WTC11 (cell line): ENCODE data around the gene SLC16A7. TPM values are rescaled to one million over a fixed set of nuclear protein-coding genes. Genes with fewer than 3 reads are reported as not detected.

Source experiments
- ATAC-seq: fragments of 200-7000 bp; cut with Tn5 transposase; 2 replicates; pipeline ENCODE4 v1.10.0; 2021; ENCODE audit warnings: mild to moderate bottlenecking, moderate library complexity
- CTCF ChIA-PET: fragments of 300-600 bp; sonication (Branson Sonifier 250); formaldehyde crosslinking; loops from one replicate; lab custom pipeline; 2021; ENCODE audit warnings: antibody characterized with exemption; lab: Charles Lee
- POLR2A ChIA-PET: fragments of 350-600 bp; sonication (Branson Sonifier 250); formaldehyde crosslinking; loops from one replicate; lab custom pipeline; 2021; ENCODE audit warnings: antibody characterized with exemption; lab: Charles Lee
- DNase-seq: peaks from one replicate; pipeline ENCODE4 v3.0.0; 2021; ENCODE audit warnings: low spot score
- H3K27ac Mint-ChIP-seq: 2 replicates; pipeline ENCODE4 v1.8.0; 2021; ENCODE audit warnings: mixed read lengths
- H3K27me3 Mint-ChIP-seq: 2 replicates; pipeline ENCODE4 v1.8.0; 2021; ENCODE audit warnings: low read depth, mild to moderate bottlenecking, moderate library complexity, mixed read lengths
- H3K36me3 Mint-ChIP-seq: 2 replicates; pipeline ENCODE4 v1.8.0; 2021; ENCODE audit warnings: mixed read lengths
- H3K4me1 Mint-ChIP-seq: 2 replicates; pipeline ENCODE4 v1.8.0; 2022; ENCODE audit warnings: mixed read lengths
- H3K4me3 Mint-ChIP-seq: 2 replicates; pipeline ENCODE4 v1.8.0; 2021; ENCODE audit warnings: mild to moderate bottlenecking, moderate library complexity, mixed read lengths
- H3K9me3 Mint-ChIP-seq: 2 replicates; pipeline ENCODE4 v1.8.0; 2021; ENCODE audit warnings: mixed read lengths
- CBFB ChIP-seq: sonication (generic); formaldehyde crosslinking; IDR thresholded peaks from 2 replicates; pipeline ENCODE4 v1.8.1; 2022; ENCODE audit warnings: mild to moderate bottlenecking, low read depth, missing genetic modification reagents
- ELF4 ChIP-seq: sonication (generic); formaldehyde crosslinking; IDR thresholded peaks from 2 replicates; pipeline ENCODE4 v1.8.1; 2022; ENCODE audit warnings: low read depth, mild to moderate bottlenecking, moderate library complexity, missing genetic modification reagents
- ESRRA ChIP-seq: sonication (generic); formaldehyde crosslinking; IDR thresholded peaks from 2 replicates; pipeline ENCODE4 v1.8.1; 2022; ENCODE audit warnings: mild to moderate bottlenecking, missing genetic modification reagents, borderline replicate concordance
- ETV6 ChIP-seq: sonication (generic); formaldehyde crosslinking; IDR thresholded peaks from 2 replicates; pipeline ENCODE4 v1.8.1; 2022; ENCODE audit warnings: mild to moderate bottlenecking, missing genetic modification reagents
- HMGA2 ChIP-seq: fragments of 250-450 bp; sonication (Bioruptor Pico); IDR thresholded peaks from 2 replicates; pipeline ENCODE4 v1.4.0; 2021; ENCODE audit warnings: mild to moderate bottlenecking, moderate library complexity
- JAZF1 ChIP-seq: fragments of 250-450 bp; sonication (Bioruptor Pico); IDR thresholded peaks from 2 replicates; pipeline ENCODE4 v1.9.0; 2021; ENCODE audit warnings: moderate library complexity, mild to moderate bottlenecking, inconsistent platforms
- JUN ChIP-seq: sonication (generic); formaldehyde crosslinking; IDR thresholded peaks from 2 replicates; pipeline ENCODE4 v1.8.0; 2023; ENCODE audit warnings: mild to moderate bottlenecking, missing genetic modification reagents
- NFATC4 ChIP-seq: fragments of 250-450 bp; sonication (Bioruptor Pico); IDR thresholded peaks from 2 replicates; pipeline ENCODE4 v1.9.0; 2021; ENCODE audit warnings: mild to moderate bottlenecking
- ZNF121 ChIP-seq: sonication (generic); formaldehyde crosslinking; IDR thresholded peaks from 2 replicates; pipeline ENCODE4 v1.8.0; 2023; ENCODE audit warnings: missing genetic modification reagents
- total RNA-seq: library from RNA; stranded (reverse); gene quantifications from 3 replicates; pipeline ENCODE4 v1.2.3, GENCODE V29; 2021
- TF ChIP-seq, protein P1 (sequence below): sonication (generic); formaldehyde crosslinking; IDR thresholded peaks from 2 replicates; pipeline ENCODE4 v1.8.0; 2022; ENCODE audit warnings: missing genetic modification reagents
- TF ChIP-seq, protein P2 (sequence below): sonication (generic); formaldehyde crosslinking; IDR thresholded peaks from 2 replicates; pipeline ENCODE4 v1.8.1; 2022; ENCODE audit warnings: mild to moderate bottlenecking, moderate library complexity, missing genetic modification reagents
- TF ChIP-seq, protein P3 (sequence below): sonication (generic); formaldehyde crosslinking; IDR thresholded peaks from 2 replicates; pipeline ENCODE4 v1.8.0; 2022; ENCODE audit warnings: mild to moderate bottlenecking, missing genetic modification reagents
- TF ChIP-seq, protein P4 (sequence below): fragments of 250-450 bp; sonication (Bioruptor Pico); IDR thresholded peaks from 2 replicates; pipeline ENCODE4 v1.9.0; 2021; ENCODE audit warnings: moderate library complexity, mild to moderate bottlenecking, inconsistent platforms, borderline replicate concordance
- TF ChIP-seq, protein P5 (sequence below): sonication (generic); formaldehyde crosslinking; IDR thresholded peaks from 2 replicates; pipeline ENCODE4 v1.8.1; 2023; ENCODE audit warnings: mild to moderate bottlenecking, missing genetic modification reagents
- TF ChIP-seq, protein P6 (sequence below): fragments of 250-450 bp; sonication (Bioruptor Pico); IDR thresholded peaks from 2 replicates; pipeline ENCODE4 v1.8.0; 2021; ENCODE audit warnings: mild to moderate bottlenecking
- TF ChIP-seq, protein P7 (sequence below): sonication (generic); formaldehyde crosslinking; IDR thresholded peaks from 2 replicates; pipeline ENCODE4 v1.8.1; 2022; ENCODE audit warnings: low read depth, missing genetic modification reagents, borderline replicate concordance

Gene SLC16A7
- total RNA-seq, 1 experiment from 2014 or later, result 3.4 TPM

DNA sequence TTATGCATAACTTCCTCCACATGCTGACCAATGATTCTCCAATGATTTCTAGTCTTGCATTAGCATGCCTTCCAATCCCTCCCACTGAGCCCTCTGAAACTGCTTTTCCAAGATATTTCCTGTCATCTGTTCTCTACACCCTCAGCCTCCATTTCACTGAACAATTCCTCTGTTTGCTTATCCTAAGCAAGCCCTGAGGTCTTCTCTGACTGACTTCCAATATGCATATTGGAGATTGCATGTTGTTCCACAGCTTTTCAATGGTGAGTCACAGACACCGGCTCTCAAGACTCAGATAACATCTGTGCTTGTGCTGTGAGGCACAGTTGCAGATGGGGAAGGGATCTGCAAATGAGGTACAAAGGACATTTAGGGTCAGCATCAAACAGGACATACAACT, 141.0 kb downstream of the SLC16A7 start (continued):
- TF ChIP-seq, protein P1, sequence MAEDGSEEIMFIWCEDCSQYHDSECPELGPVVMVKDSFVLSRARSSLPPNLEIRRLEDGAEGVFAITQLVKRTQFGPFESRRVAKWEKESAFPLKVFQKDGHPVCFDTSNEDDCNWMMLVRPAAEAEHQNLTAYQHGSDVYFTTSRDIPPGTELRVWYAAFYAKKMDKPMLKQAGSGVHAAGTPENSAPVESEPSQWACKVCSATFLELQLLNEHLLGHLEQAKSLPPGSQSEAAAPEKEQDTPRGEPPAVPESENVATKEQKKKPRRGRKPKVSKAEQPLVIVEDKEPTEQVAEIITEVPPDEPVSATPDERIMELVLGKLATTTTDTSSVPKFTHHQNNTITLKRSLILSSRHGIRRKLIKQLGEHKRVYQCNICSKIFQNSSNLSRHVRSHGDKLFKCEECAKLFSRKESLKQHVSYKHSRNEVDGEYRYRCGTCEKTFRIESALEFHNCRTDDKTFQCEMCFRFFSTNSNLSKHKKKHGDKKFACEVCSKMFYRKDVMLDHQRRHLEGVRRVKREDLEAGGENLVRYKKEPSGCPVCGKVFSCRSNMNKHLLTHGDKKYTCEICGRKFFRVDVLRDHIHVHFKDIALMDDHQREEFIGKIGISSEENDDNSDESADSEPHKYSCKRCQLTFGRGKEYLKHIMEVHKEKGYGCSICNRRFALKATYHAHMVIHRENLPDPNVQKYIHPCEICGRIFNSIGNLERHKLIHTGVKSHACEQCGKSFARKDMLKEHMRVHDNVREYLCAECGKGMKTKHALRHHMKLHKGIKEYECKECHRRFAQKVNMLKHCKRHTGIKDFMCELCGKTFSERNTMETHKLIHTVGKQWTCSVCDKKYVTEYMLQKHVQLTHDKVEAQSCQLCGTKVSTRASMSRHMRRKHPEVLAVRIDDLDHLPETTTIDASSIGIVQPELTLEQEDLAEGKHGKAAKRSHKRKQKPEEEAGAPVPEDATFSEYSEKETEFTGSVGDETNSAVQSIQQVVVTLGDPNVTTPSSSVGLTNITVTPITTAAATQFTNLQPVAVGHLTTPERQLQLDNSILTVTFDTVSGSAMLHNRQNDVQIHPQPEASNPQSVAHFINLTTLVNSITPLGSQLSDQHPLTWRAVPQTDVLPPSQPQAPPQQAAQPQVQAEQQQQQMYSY (CRISPR knock-in tag), result no peak
- TF ChIP-seq ZNF121 (CRISPR knock-in tag), result no peak
- TF ChIP-seq, protein P2, sequence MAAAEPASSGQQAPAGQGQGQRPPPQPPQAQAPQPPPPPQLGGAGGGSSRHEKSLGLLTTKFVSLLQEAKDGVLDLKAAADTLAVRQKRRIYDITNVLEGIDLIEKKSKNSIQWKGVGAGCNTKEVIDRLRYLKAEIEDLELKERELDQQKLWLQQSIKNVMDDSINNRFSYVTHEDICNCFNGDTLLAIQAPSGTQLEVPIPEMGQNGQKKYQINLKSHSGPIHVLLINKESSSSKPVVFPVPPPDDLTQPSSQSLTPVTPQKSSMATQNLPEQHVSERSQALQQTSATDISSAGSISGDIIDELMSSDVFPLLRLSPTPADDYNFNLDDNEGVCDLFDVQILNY (CRISPR knock-in tag), result no peak
- TF ChIP-seq, protein P3, sequence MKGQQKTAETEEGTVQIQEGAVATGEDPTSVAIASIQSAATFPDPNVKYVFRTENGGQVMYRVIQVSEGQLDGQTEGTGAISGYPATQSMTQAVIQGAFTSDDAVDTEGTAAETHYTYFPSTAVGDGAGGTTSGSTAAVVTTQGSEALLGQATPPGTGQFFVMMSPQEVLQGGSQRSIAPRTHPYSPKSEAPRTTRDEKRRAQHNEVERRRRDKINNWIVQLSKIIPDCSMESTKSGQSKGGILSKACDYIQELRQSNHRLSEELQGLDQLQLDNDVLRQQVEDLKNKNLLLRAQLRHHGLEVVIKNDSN, result no peak

DNA sequence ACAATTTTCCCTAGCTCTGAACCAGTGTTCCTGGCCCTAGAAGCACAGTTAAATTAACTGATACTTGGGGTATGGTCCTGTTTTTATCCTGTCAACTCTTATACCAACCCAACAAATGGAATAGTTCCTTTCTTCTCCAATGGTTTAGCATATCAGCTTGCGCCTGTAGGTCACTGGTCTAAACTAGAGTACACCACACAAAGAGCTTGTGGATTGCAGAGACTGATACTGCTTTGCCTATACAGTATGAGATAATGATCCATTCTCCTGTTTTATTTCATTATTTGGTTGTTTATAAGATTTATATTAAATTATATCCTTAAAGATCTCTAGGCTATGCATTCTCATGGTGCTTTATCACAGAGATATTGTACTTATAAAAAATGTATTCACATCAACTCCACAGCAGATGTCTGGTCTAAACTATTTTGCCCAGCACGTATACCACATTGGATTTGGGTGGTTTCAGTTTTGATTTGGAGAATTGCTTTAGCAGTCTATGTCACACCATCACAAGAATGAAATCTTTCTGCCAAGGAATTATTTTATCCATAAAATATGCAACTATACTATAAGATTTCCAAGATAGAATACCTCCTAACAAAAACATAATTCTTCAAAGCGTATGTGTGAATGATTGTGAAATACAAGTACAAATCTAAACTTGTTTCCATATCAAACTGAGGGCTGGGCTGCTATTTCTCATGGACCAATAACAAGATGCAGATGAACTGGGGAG, 142.1 kb downstream of the SLC16A7 start:
- H3K27me3 Mint-ChIP-seq, result no peaks in the 10 kb centered on the region
- TF ChIP-seq JUN, result no peak
- no peak for TF ChIP-seq ETV6
- TF ChIP-seq, protein P4, sequence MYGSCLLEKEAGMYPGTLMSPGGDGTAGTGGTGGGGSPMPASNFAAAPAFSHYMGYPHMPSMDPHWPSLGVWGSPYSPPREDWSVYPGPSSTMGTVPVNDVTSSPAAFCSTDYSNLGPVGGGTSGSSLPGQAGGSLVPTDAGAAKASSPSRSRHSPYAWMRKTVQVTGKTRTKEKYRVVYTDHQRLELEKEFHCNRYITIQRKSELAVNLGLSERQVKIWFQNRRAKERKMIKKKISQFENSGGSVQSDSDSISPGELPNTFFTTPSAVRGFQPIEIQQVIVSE (CRISPR knock-in tag), result no peak
- TF ChIP-seq, protein P5, sequence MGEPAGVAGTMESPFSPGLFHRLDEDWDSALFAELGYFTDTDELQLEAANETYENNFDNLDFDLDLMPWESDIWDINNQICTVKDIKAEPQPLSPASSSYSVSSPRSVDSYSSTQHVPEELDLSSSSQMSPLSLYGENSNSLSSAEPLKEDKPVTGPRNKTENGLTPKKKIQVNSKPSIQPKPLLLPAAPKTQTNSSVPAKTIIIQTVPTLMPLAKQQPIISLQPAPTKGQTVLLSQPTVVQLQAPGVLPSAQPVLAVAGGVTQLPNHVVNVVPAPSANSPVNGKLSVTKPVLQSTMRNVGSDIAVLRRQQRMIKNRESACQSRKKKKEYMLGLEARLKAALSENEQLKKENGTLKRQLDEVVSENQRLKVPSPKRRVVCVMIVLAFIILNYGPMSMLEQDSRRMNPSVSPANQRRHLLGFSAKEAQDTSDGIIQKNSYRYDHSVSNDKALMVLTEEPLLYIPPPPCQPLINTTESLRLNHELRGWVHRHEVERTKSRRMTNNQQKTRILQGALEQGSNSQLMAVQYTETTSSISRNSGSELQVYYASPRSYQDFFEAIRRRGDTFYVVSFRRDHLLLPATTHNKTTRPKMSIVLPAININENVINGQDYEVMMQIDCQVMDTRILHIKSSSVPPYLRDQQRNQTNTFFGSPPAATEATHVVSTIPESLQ (CRISPR knock-in tag), result no peak
- TF ChIP-seq ESRRA, result no peak
- TF ChIP-seq, protein P6, sequence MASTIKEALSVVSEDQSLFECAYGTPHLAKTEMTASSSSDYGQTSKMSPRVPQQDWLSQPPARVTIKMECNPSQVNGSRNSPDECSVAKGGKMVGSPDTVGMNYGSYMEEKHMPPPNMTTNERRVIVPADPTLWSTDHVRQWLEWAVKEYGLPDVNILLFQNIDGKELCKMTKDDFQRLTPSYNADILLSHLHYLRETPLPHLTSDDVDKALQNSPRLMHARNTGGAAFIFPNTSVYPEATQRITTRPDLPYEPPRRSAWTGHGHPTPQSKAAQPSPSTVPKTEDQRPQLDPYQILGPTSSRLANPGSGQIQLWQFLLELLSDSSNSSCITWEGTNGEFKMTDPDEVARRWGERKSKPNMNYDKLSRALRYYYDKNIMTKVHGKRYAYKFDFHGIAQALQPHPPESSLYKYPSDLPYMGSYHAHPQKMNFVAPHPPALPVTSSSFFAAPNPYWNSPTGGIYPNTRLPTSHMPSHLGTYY, result no peak
- no peak for TF ChIP-seq NFATC4 (CRISPR knock-in tag)
- TF ChIP-seq, protein P7, sequence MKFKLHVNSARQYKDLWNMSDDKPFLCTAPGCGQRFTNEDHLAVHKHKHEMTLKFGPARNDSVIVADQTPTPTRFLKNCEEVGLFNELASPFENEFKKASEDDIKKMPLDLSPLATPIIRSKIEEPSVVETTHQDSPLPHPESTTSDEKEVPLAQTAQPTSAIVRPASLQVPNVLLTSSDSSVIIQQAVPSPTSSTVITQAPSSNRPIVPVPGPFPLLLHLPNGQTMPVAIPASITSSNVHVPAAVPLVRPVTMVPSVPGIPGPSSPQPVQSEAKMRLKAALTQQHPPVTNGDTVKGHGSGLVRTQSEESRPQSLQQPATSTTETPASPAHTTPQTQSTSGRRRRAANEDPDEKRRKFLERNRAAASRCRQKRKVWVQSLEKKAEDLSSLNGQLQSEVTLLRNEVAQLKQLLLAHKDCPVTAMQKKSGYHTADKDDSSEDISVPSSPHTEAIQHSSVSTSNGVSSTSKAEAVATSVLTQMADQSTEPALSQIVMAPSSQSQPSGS (CRISPR knock-in tag), result no peak
- TF ChIP-seq CBFB (CRISPR knock-in tag), result no peak
- TF ChIP-seq HMGA2, result no peak
- no peak for TF ChIP-seq JAZF1 (CRISPR knock-in tag)
- TF ChIP-seq ELF4 (CRISPR knock-in tag), result no peak
- TF ChIP-seq, all 79 proteins: peak for 0
- ATAC-seq, result no peak
- H3K4me1 Mint-ChIP-seq, result peaks cover 15% of the 10 kb centered on the region
- CTCF ChIA-PET, result no interaction called here
- no peak for DNase-seq
- no peaks in the 10 kb centered on the region for H3K36me3 Mint-ChIP-seq
- POLR2A ChIA-PET, result no interaction called here
- H3K4me3 Mint-ChIP-seq, result no peak overlapping the region
- H3K27ac Mint-ChIP-seq, result no peak overlapping the region
- H3K9me3 Mint-ChIP-seq, result no peaks in the 10 kb centered on the region
